ENCODE measurements around the gene TEC. TPM values are rescaled to one million over a fixed set of nuclear protein-coding genes. Genes with fewer than 3 reads are reported as not detected.

The TEC gene
- total and polyA plus RNA-seq, 9 of the 15 experiments (the other 6 are each of a cell fraction or from before 2014, with no cell fraction given) = 5.3 to 14.7 (median 8.8) TPM

- TF ChIP-seq ZNF395 (CRISPR knock-in tag; IDR thresholded peaks at IDR 0.05) = peak; percentile 61; the same call in 1 of the 2 replicates
- peak; percentile 82 for TF ChIP-seq NCOR1 (IDR thresholded peaks at IDR 0.05)
- TF ChIP-seq ZBTB8A (IDR thresholded peaks at IDR 0.05; ENCODE audit: partially characterized antibody) = no peak
- peak in 1 of 2 experiments; percentile 32 for TF ChIP-seq AFF1 (IDR thresholded peaks at IDR 0.05; ENCODE audit: low read depth in 1 of 2, partially characterized antibody in 2 of 2)
- TF ChIP-seq RUNX1 (IDR thresholded peaks at IDR 0.05; ENCODE audit: low read depth) = no peak
- no peak; the same call in 1 of the 2 replicates for TF ChIP-seq PHF8 (IDR thresholded peaks at IDR 0.05; ENCODE audit: borderline replicate concordance, low read length)
- TF ChIP-seq ZNF224 (CRISPR knock-in tag; IDR thresholded peaks at IDR 0.05) = no peak
- no peak for TF ChIP-seq CLOCK (CRISPR knock-in tag; IDR thresholded peaks at IDR 0.05; ENCODE audit: borderline replicate concordance)
- peak; percentile 60; the same call in 1 of the 2 replicates for TF ChIP-seq EP300 (IDR thresholded peaks at IDR 0.05; ENCODE audit: low read length)
- TF ChIP-seq CC2D1A (IDR thresholded peaks at IDR 0.05) = 0 out of 2 replicates have a peak, but pooled peaks have one; percentile 57
- no peak for TF ChIP-seq GABPB2 (CRISPR knock-in tag; conservative IDR thresholded peaks at IDR 0.05)
- TF ChIP-seq ZFX (CRISPR knock-in tag; IDR thresholded peaks at IDR 0.05) = no peak
- no peak for TF ChIP-seq YBX1 (IDR thresholded peaks at IDR 0.05)
- no peak for TF ChIP-seq SRSF1 (IDR thresholded peaks at IDR 0.05; ENCODE audit: low read depth, low read length)
- TF ChIP-seq ZNF175 (CRISPR knock-in tag; IDR thresholded peaks at IDR 0.05; ENCODE audit: low read depth) = no peak
Observed at GRCh38 chr4:48255072-48255958, 14.3 kb downstream of the TEC start (continued).

All from K562 (cell line).